ENCODE measurements around the gene TEX44.

DNA sequence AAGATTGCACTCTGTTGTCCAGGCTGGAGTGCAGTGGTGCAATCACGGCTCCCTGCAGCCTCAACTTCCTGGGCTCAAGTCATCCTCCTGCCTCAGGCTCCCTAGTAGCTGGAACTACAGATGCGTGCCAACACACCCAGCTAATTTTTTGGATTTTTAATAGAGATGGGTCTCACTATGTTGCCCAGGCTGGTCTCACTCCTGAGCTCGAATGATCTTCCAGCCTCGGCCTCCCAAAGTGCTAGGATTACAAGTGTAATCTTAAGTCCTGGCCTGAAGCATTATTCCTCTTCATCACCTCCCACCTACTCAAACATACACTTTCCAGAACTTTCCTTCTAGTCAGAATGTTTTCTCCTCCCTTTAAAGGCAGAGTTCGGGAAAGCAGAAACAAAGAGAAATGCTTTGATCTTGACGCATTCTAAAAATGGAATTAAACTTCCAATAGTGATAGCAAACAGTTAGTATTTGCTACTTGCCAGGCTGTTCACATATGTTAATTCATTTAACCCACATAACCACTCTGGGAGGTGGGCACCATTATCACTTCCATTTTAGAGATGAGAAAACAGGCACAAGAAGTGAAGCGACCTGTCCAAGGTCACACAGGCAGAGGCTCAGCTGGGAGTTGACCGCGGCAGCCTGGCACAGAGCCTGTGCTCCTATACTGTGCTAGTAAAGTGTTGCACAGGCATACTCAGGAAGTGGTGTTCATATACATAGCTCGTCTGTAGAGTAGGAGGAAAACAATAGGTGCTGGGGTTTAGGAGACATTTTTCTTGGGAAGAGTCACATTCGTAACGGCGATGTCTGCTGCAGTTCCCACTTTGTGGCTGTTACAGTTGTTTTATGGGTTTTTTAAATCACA, 24.6 kb downstream of the TEX44 start:
- TF ChIP-seq POLR2A (IDR thresholded peaks at IDR 0.05; ENCODE audit: borderline replicate concordance, extremely low read depth, insufficient read depth, insufficient read length) (no peak), POLR2AphosphoS5 (IDR thresholded peaks at IDR 0.05; ENCODE audit: low read depth, low read length) (no peak), SRF (IDR thresholded peaks at IDR 0.05; ENCODE audit: low read depth) (no peak)
- TF ChIP-seq, protein P1, sequence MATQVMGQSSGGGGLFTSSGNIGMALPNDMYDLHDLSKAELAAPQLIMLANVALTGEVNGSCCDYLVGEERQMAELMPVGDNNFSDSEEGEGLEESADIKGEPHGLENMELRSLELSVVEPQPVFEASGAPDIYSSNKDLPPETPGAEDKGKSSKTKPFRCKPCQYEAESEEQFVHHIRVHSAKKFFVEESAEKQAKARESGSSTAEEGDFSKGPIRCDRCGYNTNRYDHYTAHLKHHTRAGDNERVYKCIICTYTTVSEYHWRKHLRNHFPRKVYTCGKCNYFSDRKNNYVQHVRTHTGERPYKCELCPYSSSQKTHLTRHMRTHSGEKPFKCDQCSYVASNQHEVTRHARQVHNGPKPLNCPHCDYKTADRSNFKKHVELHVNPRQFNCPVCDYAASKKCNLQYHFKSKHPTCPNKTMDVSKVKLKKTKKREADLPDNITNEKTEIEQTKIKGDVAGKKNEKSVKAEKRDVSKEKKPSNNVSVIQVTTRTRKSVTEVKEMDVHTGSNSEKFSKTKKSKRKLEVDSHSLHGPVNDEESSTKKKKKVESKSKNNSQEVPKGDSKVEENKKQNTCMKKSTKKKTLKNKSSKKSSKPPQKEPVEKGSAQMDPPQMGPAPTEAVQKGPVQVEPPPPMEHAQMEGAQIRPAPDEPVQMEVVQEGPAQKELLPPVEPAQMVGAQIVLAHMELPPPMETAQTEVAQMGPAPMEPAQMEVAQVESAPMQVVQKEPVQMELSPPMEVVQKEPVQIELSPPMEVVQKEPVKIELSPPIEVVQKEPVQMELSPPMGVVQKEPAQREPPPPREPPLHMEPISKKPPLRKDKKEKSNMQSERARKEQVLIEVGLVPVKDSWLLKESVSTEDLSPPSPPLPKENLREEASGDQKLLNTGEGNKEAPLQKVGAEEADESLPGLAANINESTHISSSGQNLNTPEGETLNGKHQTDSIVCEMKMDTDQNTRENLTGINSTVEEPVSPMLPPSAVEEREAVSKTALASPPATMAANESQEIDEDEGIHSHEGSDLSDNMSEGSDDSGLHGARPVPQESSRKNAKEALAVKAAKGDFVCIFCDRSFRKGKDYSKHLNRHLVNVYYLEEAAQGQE (IDR thresholded peaks at IDR 0.05; ENCODE audit: low read depth), result no peak
